Liver (tissue), 9 donors: ENCODE measurements around the gene CDSN. TPM values are rescaled to one million over a fixed set of nuclear protein-coding genes. Genes with fewer than 3 reads are reported as not detected.

Source experiments
- DNase-seq: peaks from one replicate; pipeline ENCODE4 v3.0.0-alpha.2; 2017; ENCODE audit warnings: low spot score
- H3K27ac ChIP-seq, 2 donors: one replicate each; pipeline ENCODE4 v1.7.0; 2013; ENCODE audit warnings: inconsistent platforms in 2 of 2, low read length in 2 of 2, control low read depth in 1 of 2, low read depth in 1 of 2, mild to moderate bottlenecking in 1 of 2
- H3K27me3 ChIP-seq, 4 donors: one replicate each; pipeline versions ENCODE4 v1.6.1 to v1.7.0; 2013; ENCODE audit warnings: low read length in 3 of 4, inconsistent platforms in 1 of 4, mild to moderate bottlenecking in 1 of 4, moderate library complexity in 1 of 4; ENCODE audit not compliant: control insufficient read depth in 4 of 4, insufficient read depth in 4 of 4
- H3K36me3 ChIP-seq, 4 donors: one replicate each; pipeline versions ENCODE4 v1.6.1 to v1.7.0; 2013; ENCODE audit warnings: low read length in 3 of 4, mild to moderate bottlenecking in 3 of 4, low read depth in 1 of 4, moderate library complexity in 1 of 4; ENCODE audit not compliant: control insufficient read depth in 4 of 4, insufficient read depth in 3 of 4
- H3K4me1 ChIP-seq, 4 donors: one replicate each; pipeline versions ENCODE4 v1.6.1 to v1.7.0; 2013; ENCODE audit warnings: low read length in 3 of 4, mild to moderate bottlenecking in 3 of 4, moderate library complexity in 1 of 4; ENCODE audit not compliant: control insufficient read depth in 4 of 4, insufficient read depth in 4 of 4
- H3K4me3 ChIP-seq, 3 donors: one replicate each; pipeline versions ENCODE4 v1.6.1 to v1.7.0; 2013; ENCODE audit warnings: low read length in 3 of 3, control low read depth in 1 of 3, low read depth in 1 of 3, mild to moderate bottlenecking in 1 of 3
- H3K9ac ChIP-seq, 2 donors: one replicate each; pipeline ENCODE4 v1.7.0; 2013; ENCODE audit warnings: low read length in 2 of 2, mild to moderate bottlenecking in 2 of 2, moderate library complexity in 2 of 2, control low read depth in 1 of 2, low read depth in 1 of 2
- H3K9me3 ChIP-seq, 4 donors: one replicate each; pipeline versions ENCODE4 v1.6.1 to v1.7.0; 2013; ENCODE audit warnings: low read length in 3 of 4; ENCODE audit not compliant: control insufficient read depth in 4 of 4
- ATF3 ChIP-seq: IDR thresholded peaks from 2 replicates; pipeline ENCODE4 v1.6.1; 2016; ENCODE audit warnings: antibody characterized with exemption
- CTCF ChIP-seq: fragments of 150-350 bp; IDR thresholded peaks from 2 replicates; pipeline ENCODE4 v1.5.1; 2017; ENCODE audit warnings: improper control_type of control experiment, low read depth, low read length; ENCODE audit not compliant: missing input control
- EGR1 ChIP-seq, 2 donors: IDR thresholded peaks; 2 replicates each; pipeline ENCODE4 v1.6.1; 2016 to 2018; ENCODE audit warnings: antibody characterized with exemption in 2 of 2, low read depth in 2 of 2
- FOXA1 ChIP-seq: IDR thresholded peaks from 2 replicates; pipeline ENCODE4 v1.6.1; 2016; ENCODE audit warnings: antibody characterized with exemption
- FOXA2 ChIP-seq: IDR thresholded peaks from 2 replicates; pipeline ENCODE4 v1.6.1; 2016; ENCODE audit warnings: antibody characterized with exemption
- GABPA ChIP-seq, 2 donors: IDR thresholded peaks in 1 of 2; conservative IDR thresholded peaks in 1 of 2; 2 replicates each; pipeline ENCODE4 v1.6.1; 2016; ENCODE audit warnings: antibody characterized with exemption in 2 of 2, mild to moderate bottlenecking in 1 of 2, moderate library complexity in 1 of 2
- HNF4A ChIP-seq, 2 donors: conservative IDR thresholded peaks; 2 replicates each; pipeline ENCODE4 v1.6.1; 2016; ENCODE audit warnings: antibody characterized with exemption in 2 of 2, mild to moderate bottlenecking in 2 of 2
- HNF4G ChIP-seq: IDR thresholded peaks from 2 replicates; pipeline ENCODE4 v1.6.1; 2016; ENCODE audit warnings: antibody characterized with exemption
- JUND ChIP-seq, 2 donors: IDR thresholded peaks; 2 replicates each; pipeline ENCODE4 v1.6.1; 2016; ENCODE audit warnings: antibody characterized with exemption in 2 of 2
- MAX ChIP-seq: IDR thresholded peaks from 2 replicates; pipeline ENCODE4 v1.6.1; 2016; ENCODE audit warnings: antibody characterized with exemption
- NR2F2 ChIP-seq: IDR thresholded peaks from 2 replicates; pipeline ENCODE4 v1.6.1; 2016; ENCODE audit warnings: antibody characterized with exemption
- RAD21 ChIP-seq, 2 donors: IDR thresholded peaks; 2 replicates each; pipeline ENCODE4 v1.6.1; 2016; ENCODE audit warnings: antibody characterized with exemption in 2 of 2, mild to moderate bottlenecking in 2 of 2
- RXRA ChIP-seq, 2 donors: IDR thresholded peaks; 2 replicates each; pipeline ENCODE4 v1.6.1; 2017 to 2018; ENCODE audit warnings: antibody characterized with exemption in 2 of 2, mild to moderate bottlenecking in 1 of 2
- SP1 ChIP-seq: IDR thresholded peaks from 2 replicates; pipeline ENCODE4 v1.6.1; 2018; ENCODE audit warnings: antibody characterized with exemption, mild to moderate bottlenecking
- TAF1 ChIP-seq: conservative IDR thresholded peaks from 2 replicates; pipeline ENCODE4 v1.6.1; 2016; ENCODE audit warnings: antibody characterized with exemption, mild to moderate bottlenecking
- YY1 ChIP-seq: IDR thresholded peaks from 2 replicates; pipeline ENCODE4 v1.6.1; 2016; ENCODE audit warnings: antibody characterized with exemption, mild to moderate bottlenecking
- ZBTB33 ChIP-seq: IDR thresholded peaks from 2 replicates; pipeline ENCODE4 v1.6.1; 2016; ENCODE audit warnings: antibody characterized with exemption
- WGBS: extraction: QIAGEN DNeasy Blood & Tissue Kit; methylation state at CpG from one replicate; pipeline ENCODE4 v1.1.7; 2013; 5-methylcytosine and 5-hydroxymethylcytosine counted together
- polyA plus RNA-seq, 2 donors: library from polyadenylated mRNA; stranded (reverse) in 1 of 2; unstranded in 1 of 2; fragments of 200-250 nt in 1 of 2; fragments of >200 nt in 1 of 2; fragmentation: Nextera tagmentation in 1 of 2; extraction: Ambion mirVana in 1 of 2; gene quantifications; one replicate each; pipeline versions ENCODE4 v1.2.1 to v1.2.3, GENCODE V29; 2013 to 2015
- total RNA-seq, 2 donors: library from RNA; depleted of rRNA; stranded (reverse); fragments of >200 nt; gene quantifications; one replicate each; pipeline ENCODE4 v1.2.3, GENCODE V29; 2014
- TF ChIP-seq, protein P1 (sequence below): IDR thresholded peaks from 2 replicates; pipeline ENCODE4 v1.6.1; 2016; ENCODE audit warnings: antibody characterized with exemption, mild to moderate bottlenecking
- donor health status: healthy.
- donor health status: healthy.
- donor health status: healthy.
- donor health status: healthy.
- donor health status: healthy.

The CDSN gene
- total and polyA plus RNA-seq, 4 donors: not detected

- WGBS: 5% methylated on average over 8 of the region's 8 CpGs
- no peaks in the 10 kb centered on the region for H3K4me1 ChIP-seq
- TF ChIP-seq HNF4A (conservative IDR thresholded peaks at IDR 0.05) (no peak), RAD21 (IDR thresholded peaks at IDR 0.05) (peak in 1 of 2 donors; percentile 70), SP1 (no peak), FOXA2 (no peak), RXRA (IDR thresholded peaks at IDR 0.05) (no peak), FOXA1 (no peak), NR2F2 (no peak), EGR1 (IDR thresholded peaks at IDR 0.05; ENCODE audit: low read depth in 2 of 2) (no peak), CTCF (peak; percentile 71)
- H3K36me3 ChIP-seq: no peaks in the 10 kb centered on the region
- no peak overlapping the region for H3K9ac ChIP-seq
- peak; percentile 78 for DNase-seq
- H3K27me3 ChIP-seq: no peaks in the 10 kb centered on the region
- no peaks in the 10 kb centered on the region for H3K9me3 ChIP-seq
- no peak overlapping the region for H3K4me3 ChIP-seq
- no peak overlapping the region for H3K27ac ChIP-seq
Measured at GRCh38 chr6:31128093-31128676, 7.9 kb upstream of the CDSN start.

- H3K9ac ChIP-seq: no peak overlapping the region
- 68% methylated on average over 16 of the region's 16 CpGs for WGBS
- H3K9me3 ChIP-seq: no peaks in the 10 kb centered on the region
- H3K27ac ChIP-seq: no peak overlapping the region
- H3K4me1 ChIP-seq: no peaks in the 10 kb centered on the region
- no peak overlapping the region for H3K4me3 ChIP-seq
- no peak for DNase-seq
- no peaks in the 10 kb centered on the region for H3K27me3 ChIP-seq
- no peak for TF ChIP-seq HNF4A (conservative IDR thresholded peaks at IDR 0.05)
- TF ChIP-seq EGR1 (IDR thresholded peaks at IDR 0.05; ENCODE audit: low read depth in 2 of 2): no peak
- TF ChIP-seq RXRA (IDR thresholded peaks at IDR 0.05): no peak
- TF ChIP-seq SP1: no peak
- TF ChIP-seq HNF4G: no peak
- TF ChIP-seq RAD21 (IDR thresholded peaks at IDR 0.05): no peak
- TF ChIP-seq CTCF: no peak
- TF ChIP-seq ATF3: no peak
- no peak for TF ChIP-seq MAX
- no peak for TF ChIP-seq JUND (IDR thresholded peaks at IDR 0.05)
- TF ChIP-seq FOXA2: no peak
- TF ChIP-seq NR2F2: no peak
- TF ChIP-seq, protein P1, sequence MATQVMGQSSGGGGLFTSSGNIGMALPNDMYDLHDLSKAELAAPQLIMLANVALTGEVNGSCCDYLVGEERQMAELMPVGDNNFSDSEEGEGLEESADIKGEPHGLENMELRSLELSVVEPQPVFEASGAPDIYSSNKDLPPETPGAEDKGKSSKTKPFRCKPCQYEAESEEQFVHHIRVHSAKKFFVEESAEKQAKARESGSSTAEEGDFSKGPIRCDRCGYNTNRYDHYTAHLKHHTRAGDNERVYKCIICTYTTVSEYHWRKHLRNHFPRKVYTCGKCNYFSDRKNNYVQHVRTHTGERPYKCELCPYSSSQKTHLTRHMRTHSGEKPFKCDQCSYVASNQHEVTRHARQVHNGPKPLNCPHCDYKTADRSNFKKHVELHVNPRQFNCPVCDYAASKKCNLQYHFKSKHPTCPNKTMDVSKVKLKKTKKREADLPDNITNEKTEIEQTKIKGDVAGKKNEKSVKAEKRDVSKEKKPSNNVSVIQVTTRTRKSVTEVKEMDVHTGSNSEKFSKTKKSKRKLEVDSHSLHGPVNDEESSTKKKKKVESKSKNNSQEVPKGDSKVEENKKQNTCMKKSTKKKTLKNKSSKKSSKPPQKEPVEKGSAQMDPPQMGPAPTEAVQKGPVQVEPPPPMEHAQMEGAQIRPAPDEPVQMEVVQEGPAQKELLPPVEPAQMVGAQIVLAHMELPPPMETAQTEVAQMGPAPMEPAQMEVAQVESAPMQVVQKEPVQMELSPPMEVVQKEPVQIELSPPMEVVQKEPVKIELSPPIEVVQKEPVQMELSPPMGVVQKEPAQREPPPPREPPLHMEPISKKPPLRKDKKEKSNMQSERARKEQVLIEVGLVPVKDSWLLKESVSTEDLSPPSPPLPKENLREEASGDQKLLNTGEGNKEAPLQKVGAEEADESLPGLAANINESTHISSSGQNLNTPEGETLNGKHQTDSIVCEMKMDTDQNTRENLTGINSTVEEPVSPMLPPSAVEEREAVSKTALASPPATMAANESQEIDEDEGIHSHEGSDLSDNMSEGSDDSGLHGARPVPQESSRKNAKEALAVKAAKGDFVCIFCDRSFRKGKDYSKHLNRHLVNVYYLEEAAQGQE: no peak
- no peak for TF ChIP-seq FOXA1
- TF ChIP-seq ZBTB33: no peak
- TF ChIP-seq TAF1: no peak
- TF ChIP-seq GABPA (IDR thresholded peaks at IDR 0.05 in 1 of 2, conservative IDR thresholded peaks at IDR 0.05 in 1 of 2): no peak
- TF ChIP-seq YY1: no peak
- no peaks in the 10 kb centered on the region for H3K36me3 ChIP-seq
Measured at GRCh38 chr6:31126396-31127175, 6.3 kb upstream of the CDSN start.
